ENCODE results near the gene CAPN10.

DNA sequence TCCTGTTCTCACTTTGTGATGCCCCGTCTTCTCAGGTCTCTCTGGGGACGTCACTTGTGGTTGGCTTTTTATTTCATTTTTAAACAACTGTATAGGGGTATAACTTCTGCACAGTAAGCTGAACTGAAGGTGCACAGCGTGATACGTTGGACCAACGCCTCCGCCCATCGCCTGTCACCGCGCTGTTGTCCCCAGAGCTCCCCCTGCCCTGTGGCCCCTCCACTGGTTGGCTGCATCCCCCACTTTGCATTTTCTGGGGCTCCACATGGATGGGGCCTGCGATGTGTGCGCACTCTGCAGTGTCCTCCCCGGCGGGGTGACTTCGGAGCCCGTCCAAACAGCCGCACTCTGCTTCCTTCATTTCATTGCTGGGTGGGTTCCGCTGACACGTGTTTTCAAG lies 53.0 kb downstream of the CAPN10 start:
- no peak for TF ChIP-seq EZH2 (IDR thresholded peaks at IDR 0.05; ENCODE audit: insufficient read depth, poor library complexity, severe bottlenecking)
- no peak for TF ChIP-seq EZH2phosphoT487 (IDR thresholded peaks at IDR 0.05; ENCODE audit: insufficient read depth, low read depth)

Measured in GM23248 (cell line).